Head of caudate nucleus (tissue), 42 donors: ENCODE data around the gene FAM83E.
"Not testable (repeated sequence)": the region's sequence is repeated elsewhere in the genome, so short reads cannot be mapped to it uniquely, and the experiment has no call there.

Experiments used
- DNase-seq, 42 donors: peaks; one replicate each; pipeline versions ENCODE4 v3.0.0 to v3.0.0-alpha.2; 2020 to 2021; ENCODE audit warnings: mixed read lengths in 7 of 42
- intact Hi-C: fragments of 100-400 bp; cut with DNase I; formaldehyde crosslinking; loops from one replicate; pipeline ENCODE4 v1.15.0; 2022

The FAM83E gene

GRCh38 chr19:48614436-48615230, at the start of gene FAM83E:
Gene FAM83E (minus strand): TSS chr19:48615076. CDS start chr19:48613372, 1,704 bp downstream.
- intact Hi-C loops: no loop called here
- DNase-seq: no peak

GRCh38 chr19:48664476-48664875, 49.6 kb upstream of the FAM83E start:
- intact Hi-C loops: no loop called here
- no peak for DNase-seq

- no peak for DNase-seq
- intact Hi-C loops: no loop called here
Measured at GRCh38 chr19:48663667-48664066, 48.8 kb upstream of the FAM83E start.

- intact Hi-C loops: no loop called here
Measured at GRCh38 chr19:48661711-48662090, 46.8 kb upstream of the FAM83E start.

DNA sequence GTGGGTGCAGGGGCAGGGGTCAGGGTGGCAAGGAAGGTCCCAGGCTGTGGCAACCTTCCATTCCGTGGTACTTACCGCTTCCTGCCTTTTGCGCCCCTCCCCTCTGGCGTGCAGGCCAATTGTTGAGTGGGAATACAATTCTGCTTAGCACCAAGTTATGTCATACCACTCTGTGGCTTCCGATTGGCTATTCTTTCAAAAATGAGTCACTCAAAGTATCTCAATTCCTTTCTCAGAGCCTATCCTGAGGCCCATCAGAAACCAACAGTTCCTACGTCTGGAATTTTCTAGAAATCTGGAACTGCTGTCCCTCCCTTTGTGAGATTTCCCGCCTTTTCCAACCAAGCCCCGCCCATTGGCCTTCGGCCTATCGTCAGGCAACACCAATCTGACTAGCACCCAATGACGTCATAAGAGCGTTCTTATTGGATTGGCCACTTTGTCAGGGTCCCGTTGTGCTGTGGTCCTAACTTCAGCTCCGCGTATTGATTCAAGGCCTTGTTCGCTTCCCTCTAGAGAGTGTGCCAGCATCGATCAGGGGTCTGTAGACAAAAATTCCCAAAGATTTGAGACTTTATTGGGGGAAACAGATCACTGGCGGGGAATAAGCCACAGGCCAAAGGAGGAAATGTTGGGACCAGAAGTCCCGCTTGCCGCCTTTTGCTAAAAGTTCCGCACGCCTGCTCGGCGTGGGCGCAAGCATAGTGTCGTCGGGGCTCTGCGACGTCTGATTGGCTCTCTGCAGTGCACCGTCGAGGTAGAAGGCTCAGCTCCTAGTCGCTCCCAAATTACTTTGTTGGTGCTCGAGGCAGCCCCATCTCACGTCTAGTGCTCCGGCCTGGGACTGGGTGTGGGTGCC, 46.2 kb upstream of the FAM83E start:
- intact Hi-C loops: no loop called here
- peak; percentile 64 to 89 (median 79) for DNase-seq

More at GRCh38 chr19:48661711-48662090, 46.8 kb upstream of the FAM83E start:
- DNase-seq: no peak

- intact Hi-C loops: no loop called here
- DNase-seq: peak in 2 of 42 donors; percentile 17 to 30
Measured at GRCh38 chr19:48659768-48660167, 44.9 kb upstream of the FAM83E start.

DNA sequence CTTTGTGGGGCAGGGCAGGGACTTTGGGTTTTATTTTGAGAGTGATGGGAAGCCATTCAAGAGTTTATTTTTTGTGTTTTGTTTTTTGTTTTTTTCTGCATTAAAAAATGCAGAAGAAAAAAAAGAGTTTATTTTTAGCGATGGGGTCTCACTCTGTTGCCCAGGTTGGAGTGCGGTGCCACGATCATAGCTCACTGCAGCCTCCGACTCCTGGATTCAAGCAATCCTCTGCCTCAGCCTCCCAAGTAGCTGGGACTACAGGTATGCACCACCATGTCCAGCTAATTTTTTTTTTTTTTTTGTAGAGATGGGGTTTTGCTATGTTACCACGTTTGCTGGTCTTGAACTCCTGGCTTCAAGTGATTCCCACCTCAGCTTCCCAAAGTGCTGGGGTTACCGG, 43.6 kb upstream of the FAM83E start:
- DNase-seq: no peak
- intact Hi-C loops: no loop called here

DNA sequence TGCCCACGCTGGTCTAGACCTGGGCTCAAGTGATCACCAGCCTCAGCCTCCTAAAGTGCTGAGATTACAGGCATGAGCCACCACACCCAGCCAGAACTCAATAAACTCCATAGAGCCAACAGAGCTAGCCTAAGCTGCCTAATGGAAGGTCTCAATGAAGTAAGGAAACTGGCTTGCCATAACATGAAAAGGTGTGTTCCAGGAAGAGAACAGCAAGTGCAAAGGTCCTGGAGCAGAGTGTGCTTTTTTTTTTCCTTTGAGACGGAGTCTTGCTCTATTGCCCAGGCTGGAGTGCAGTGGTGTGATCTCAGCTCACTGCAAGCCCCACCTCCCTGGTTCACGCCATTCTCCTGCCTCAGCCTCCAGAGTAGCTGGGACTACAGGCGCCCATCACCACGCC, 43.0 kb upstream of the FAM83E start:
- intact Hi-C loops, DNase-seq: not testable (repeated sequence)

DNA sequence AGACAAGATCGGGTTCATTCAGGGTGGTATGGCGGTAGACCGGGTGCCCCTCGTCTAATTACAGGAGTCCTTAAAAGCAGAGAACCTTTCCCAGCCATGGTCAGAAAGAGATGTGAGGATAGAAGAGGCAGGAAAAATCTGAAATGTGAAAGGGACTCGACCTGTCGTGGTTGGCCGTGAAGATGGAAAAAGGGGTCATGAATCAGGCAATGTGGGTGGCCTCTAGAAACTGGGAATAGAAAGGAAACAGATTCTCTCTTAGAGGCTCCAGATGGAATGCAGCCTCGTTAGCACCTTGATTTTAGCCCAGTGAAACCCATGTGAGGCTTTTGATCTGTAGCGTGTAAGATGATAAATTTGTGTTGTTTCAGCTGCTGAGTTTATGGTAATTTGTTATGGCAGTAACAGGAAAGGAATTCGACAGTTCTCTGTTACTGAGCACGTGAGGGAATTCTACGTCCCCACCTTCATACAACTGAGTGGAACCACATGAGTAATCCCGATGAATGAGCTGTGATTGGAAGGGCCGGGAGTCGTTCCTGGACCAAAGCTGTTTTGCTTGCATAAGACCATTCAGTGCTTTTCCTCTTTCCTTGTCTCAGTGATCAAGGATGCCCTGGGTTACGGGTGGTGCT, 42.1 kb upstream of the FAM83E start:
- DNase-seq: no peak
- intact Hi-C loops: no loop called here

DNA sequence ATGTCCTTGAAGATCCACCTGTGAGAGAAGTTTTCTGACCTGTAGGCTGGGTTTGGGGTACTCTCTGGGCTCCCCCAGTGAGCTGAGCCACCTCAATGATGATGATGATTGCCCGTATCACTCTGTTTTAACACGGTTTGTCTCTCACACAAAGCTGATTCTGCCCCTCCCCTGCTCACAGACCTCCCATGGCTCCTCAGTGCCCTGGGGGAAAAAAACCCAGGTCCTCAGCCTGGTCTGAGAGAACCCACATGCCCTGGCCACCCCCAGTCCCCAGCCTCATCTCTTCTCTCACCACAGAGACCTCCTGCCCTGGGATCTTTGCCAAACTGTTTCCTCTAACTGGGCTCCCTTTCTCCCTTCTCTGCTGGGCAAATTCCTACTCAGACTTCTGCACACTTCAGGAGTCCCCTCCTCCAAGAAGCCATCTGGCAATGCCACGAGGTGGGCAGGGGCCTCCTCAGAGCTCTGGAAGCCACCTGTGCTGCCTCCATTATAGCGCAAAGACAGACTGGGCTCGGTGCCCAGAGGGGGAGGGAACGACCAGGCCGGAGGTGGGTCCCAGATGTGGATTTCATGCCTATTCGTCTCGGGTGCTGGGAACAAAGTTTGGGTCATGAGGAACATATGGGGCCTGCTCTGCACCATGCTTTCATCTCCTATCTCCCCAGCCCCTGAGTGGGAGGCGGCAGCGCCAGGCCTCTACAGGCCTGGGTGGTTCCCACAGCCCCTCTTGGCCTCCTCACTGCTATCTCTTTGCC, 39.6 kb upstream of the FAM83E start:
- intact Hi-C loops: no loop called here
- DNase-seq: no peak

DNA sequence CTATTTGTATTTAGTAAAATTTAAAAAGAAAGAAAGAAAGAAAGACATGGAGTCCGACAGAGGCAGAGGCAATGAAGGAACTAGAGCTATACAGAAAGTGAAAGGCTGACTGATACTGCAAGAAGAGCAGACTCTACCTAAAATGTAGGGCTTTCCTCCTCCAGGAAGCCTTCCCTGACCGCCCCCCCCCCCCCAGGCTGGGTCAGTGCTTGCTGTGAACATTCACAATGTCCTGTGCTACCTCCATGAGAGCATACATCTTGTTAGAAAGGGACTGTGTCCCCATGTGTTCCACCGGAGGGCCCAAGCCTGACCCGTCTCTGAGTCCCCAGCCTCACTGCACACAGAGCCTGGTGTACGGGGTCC, 36.8 kb upstream of the FAM83E start:
- intact Hi-C loops: no loop called here
- no peak for DNase-seq

GRCh38 chr19:48650974-48651682, 36.3 kb upstream of the FAM83E start:
- intact Hi-C loops: no loop called here
- DNase-seq: no peak

DNA sequence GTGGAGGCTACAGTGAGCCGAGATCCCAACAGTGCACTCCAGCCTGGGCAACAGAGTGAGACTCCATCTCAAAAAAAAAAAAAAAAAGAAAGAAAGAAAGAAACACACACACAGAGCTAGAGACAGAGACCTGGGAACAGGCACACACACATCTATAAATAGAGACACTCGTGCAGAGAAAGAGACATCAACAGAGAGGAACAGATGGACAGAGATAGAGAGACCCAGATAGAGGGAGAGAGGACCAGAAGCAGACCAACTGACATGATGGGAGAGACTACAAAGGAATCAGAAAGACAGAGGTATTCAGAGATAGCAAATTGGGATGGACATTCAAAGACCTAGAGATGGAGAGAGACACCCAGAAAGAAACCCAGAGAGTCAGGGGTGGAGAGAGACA, 33.3 kb upstream of the FAM83E start:
- DNase-seq: no peak
- intact Hi-C loops: loop anchor here (10.0 kb wide), 1 partner anchor 187 kb away; the partner anchor contains the start of gene HSD17B14

- no peak for DNase-seq
- intact Hi-C loops: loop anchor here (2.0 to 10.0 kb wide), 2 partner anchors 68 to 188 kb away; partner anchors contain the start of gene HSD17B14
Measured at GRCh38 chr19:48646722-48647216, 31.9 kb upstream of the FAM83E start.

DNA sequence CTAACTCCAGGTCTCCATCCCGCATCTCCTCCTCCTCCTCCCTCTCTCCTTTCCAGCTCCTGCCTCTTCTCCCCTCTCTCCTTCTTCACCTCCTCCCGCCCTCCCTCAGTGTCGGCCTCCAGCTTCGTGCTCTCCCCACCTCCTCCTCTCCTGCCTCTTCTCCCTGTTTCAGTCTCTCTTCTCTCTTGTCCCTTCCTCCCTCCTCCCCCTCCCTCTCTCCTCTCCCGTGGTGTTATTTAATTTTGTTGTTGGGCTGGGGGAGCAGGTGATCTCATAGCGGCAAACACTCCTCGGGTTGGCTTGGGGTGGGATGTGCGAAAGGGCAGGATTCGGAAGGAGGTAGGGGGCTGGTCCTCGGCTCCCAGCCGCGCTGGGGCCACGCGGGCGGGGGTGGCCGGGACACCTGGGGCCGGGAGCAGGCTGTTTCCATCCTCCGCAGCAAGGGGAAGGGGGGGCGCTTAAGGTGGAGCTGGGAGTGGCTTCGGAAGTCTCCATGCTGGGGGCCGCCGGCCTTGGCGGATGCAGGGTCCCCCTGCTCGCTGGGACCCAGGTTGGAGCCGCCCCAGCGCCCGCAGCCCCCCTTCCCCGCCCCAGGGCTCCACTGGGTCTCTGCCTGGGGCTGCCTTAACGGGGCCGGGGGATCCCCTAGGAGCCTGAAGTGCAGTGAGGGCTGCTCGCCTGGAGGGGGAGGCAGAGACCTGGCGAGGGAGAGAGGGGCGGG, 31.3 kb upstream of the FAM83E start, which contains the start of gene CA11:
TSS of gene CA11 (minus strand) at position 187 of the 721 bp plus-strand sequence. CDS start 555 bp downstream, outside the sequence.
- intact Hi-C loops: loop anchor here (2.0 to 10.0 kb wide), 2 partner anchors 69 to 189 kb away; partner anchors contain the start of gene HSD17B14
- peak; percentile 72 to 96 (median 91) for DNase-seq

DNA sequence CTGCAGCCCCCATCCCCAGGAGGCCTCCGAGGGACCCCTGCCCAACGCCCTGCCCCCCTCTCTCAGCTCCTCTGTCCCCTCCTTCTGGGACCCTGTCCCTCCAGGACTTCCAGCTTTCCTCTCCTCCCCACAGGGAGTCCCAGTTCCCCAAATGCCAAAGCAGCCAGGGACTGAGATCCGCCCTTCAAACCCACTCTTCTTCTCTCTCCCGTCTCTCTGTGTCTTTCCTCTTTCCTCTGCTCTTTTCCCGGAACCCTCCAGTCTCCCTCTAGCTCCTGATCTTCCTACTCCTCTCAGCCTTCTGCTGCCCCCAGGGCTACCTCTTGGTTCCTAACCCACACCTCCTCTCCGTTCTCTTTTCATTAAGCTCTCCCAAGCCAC, 30.7 kb upstream of the FAM83E start:
- DNase-seq: peak in 5 of 42 donors; percentile 47 to 62 (median 56)
- intact Hi-C loops: loop anchor here (10.0 kb wide), 1 partner anchor 189 kb away; the partner anchor contains the start of gene HSD17B14
